ENCODE data around the gene SMARCB1. TPM values are rescaled to one million over a fixed set of nuclear protein-coding genes. Genes with fewer than 3 reads are reported as not detected.

The SMARCB1 gene
- total RNA-seq (147 and 162 TPM in 2 replicates), polyA plus RNA-seq (170 and 175 TPM in 2 replicates)

DNA sequence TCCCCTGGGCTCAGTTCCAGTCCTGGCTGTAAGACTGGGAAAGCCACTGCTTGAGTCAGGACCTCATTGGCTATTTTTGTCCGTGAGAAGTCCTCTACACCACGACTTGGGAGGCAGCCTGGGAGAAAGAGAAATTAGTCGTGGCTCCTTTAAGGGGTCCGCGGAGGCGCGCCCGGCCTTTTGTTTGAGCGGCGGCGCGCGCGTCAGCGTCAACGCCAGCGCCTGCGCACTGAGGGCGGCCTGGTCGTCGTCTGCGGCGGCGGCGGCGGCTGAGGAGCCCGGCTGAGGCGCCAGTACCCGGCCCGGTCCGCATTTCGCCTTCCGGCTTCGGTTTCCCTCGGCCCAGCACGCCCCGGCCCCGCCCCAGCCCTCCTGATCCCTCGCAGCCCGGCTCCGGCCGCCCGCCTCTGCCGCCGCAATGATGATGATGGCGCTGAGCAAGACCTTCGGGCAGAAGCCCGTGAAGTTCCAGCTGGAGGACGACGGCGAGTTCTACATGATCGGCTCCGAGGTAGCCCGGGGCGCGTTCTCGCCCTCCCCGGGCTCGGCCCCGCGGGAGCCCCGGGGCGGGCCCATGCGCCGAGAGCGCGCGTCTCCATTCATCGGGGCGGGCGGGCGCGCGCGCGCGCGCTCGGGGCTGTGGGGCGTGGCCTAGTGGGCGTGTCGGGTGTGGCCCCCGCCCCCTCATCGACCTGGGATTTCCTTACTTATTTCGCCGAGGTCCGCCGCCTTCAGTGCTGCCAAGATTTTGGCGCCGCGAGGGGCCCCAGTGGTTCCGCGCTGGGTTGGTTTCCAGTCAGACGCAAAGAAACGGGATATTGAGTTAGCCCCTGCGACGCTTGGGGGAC is at the start of gene SMARCB1:
Gene SMARCB1, plus strand, starts transcription at position 215 of the 848 bp plus-strand sequence. Its CDS starts 204 bp downstream, at position 419.
- TF ChIP-seq, protein P1, sequence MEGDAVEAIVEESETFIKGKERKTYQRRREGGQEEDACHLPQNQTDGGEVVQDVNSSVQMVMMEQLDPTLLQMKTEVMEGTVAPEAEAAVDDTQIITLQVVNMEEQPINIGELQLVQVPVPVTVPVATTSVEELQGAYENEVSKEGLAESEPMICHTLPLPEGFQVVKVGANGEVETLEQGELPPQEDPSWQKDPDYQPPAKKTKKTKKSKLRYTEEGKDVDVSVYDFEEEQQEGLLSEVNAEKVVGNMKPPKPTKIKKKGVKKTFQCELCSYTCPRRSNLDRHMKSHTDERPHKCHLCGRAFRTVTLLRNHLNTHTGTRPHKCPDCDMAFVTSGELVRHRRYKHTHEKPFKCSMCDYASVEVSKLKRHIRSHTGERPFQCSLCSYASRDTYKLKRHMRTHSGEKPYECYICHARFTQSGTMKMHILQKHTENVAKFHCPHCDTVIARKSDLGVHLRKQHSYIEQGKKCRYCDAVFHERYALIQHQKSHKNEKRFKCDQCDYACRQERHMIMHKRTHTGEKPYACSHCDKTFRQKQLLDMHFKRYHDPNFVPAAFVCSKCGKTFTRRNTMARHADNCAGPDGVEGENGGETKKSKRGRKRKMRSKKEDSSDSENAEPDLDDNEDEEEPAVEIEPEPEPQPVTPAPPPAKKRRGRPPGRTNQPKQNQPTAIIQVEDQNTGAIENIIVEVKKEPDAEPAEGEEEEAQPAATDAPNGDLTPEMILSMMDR (IDR thresholded peaks at IDR 0.05; ENCODE audit: low read depth, low read length), result no peak
- Histone ChIP-seq H3K4me1 (ENCODE audit: low read depth) (peaks cover 29% of the 10 kb centered on the region), H3K4me3 (peak within 1 kb of the TSS; percentile 79)

DNA sequence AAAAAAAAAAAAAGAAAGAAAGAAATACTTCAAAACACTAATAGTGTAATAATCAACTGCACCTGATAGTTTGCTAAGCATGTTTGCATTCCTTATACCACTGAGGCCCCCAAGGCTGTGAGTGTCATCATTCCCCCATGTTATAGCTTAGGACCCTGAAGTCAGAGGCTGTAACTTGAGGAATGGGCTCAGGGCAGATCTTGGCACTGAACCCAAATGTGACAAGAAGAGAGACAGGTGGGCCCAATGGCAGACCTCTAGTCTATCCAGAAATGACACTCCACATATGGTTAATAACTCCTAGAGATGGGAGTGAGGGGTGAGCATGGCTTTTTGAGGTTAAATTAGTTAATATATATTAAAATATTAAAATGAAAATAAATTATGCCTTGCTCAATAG is 49.1 kb upstream of the SMARCB1 start:
- no peaks in the 10 kb centered on the region for H3K36me3 ChIP-seq
- no peaks in the 10 kb centered on the region for H3K4me1 ChIP-seq (ENCODE audit: low read depth)
- no peak for DNase-seq (ENCODE audit: low read depth in 1 of 2, low spot score in 1 of 2)
- H3K9me3 ChIP-seq (ENCODE audit: low read depth), result no peaks in the 10 kb centered on the region
- no peak overlapping the region for H3K27ac ChIP-seq
- no peaks in the 10 kb centered on the region for H3K27me3 ChIP-seq
- TF ChIP-seq, protein P1 (IDR thresholded peaks at IDR 0.05; ENCODE audit: low read depth, low read length), result no peak
- H3K4me3 ChIP-seq, result no peak overlapping the region

More for the DNA sequence above, at the start of gene SMARCB1:
- Histone ChIP-seq H3K9me3 (ENCODE audit: low read depth) (no peaks in the 10 kb centered on the region), H3K27ac (peak within 1 kb of the TSS; percentile 99), H3K27me3 (no peaks in the 10 kb centered on the region), H3K36me3 (peaks cover 5% of the 10 kb centered on the region)
- peak; percentile 94 to 97 for DNase-seq (ENCODE audit: low read depth in 1 of 2, low spot score in 1 of 2)

- peaks cover 15% of the 10 kb centered on the region for H3K36me3 ChIP-seq
- no peaks in the 10 kb centered on the region for H3K4me1 ChIP-seq (ENCODE audit: low read depth)
- H3K27ac ChIP-seq, result no peak overlapping the region
- no peaks in the 10 kb centered on the region for H3K9me3 ChIP-seq (ENCODE audit: low read depth)
- no peaks in the 10 kb centered on the region for H3K27me3 ChIP-seq
- TF ChIP-seq, protein P1 (IDR thresholded peaks at IDR 0.05; ENCODE audit: low read depth, low read length), result no peak
- H3K4me3 ChIP-seq, result no peak overlapping the region
- DNase-seq (ENCODE audit: low read depth in 1 of 2, low spot score in 1 of 2), result no peak
Observed at GRCh38 chr22:23742505-23743264, 44.1 kb upstream of the SMARCB1 start.

DNA sequence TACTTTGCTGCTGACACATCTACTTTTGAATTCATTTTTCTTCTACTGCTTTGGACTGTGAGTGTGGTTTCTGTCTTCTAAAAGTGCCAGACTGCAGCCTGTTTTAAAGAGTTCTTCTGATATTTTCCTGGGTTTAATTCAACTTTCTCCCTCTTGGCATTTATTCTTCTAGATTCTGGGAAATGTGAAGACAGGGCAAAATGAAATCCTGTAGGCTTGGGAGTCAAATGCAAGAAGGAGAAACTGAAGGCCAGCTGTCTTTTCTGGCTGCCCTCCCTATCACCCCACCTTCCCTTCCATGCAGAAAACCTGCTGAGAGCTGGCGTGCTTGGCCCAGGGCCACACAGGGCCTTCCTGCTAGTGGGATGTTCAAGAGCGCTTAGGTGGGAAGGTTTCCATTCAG is 43.5 kb upstream of the SMARCB1 start:
- TF ChIP-seq, protein P1 (IDR thresholded peaks at IDR 0.05; ENCODE audit: low read depth, low read length), result no peak
- DNase-seq (ENCODE audit: low read depth in 1 of 2, low spot score in 1 of 2), result peak in 1 of 2 donors; percentile 27
- H3K36me3 ChIP-seq, result peaks cover 15% of the 10 kb centered on the region
- no peaks in the 10 kb centered on the region for H3K9me3 ChIP-seq (ENCODE audit: low read depth)
- H3K4me3 ChIP-seq, result no peak overlapping the region
- H3K27me3 ChIP-seq, result no peaks in the 10 kb centered on the region
- no peaks in the 10 kb centered on the region for H3K4me1 ChIP-seq (ENCODE audit: low read depth)
- H3K27ac ChIP-seq, result no peak overlapping the region

- peaks cover 15% of the 10 kb centered on the region for H3K36me3 ChIP-seq
Observed at GRCh38 chr22:23744001-23744400, 42.8 kb upstream of the SMARCB1 start.

More at GRCh38 chr22:23744001-23744400, 42.8 kb upstream of the SMARCB1 start:
- TF ChIP-seq, protein P1 (IDR thresholded peaks at IDR 0.05; ENCODE audit: low read depth, low read length), result no peak
- Histone ChIP-seq H3K9me3 (ENCODE audit: low read depth) (no peaks in the 10 kb centered on the region), H3K27ac (no peak overlapping the region), H3K4me1 (ENCODE audit: low read depth) (no peaks in the 10 kb centered on the region), H3K4me3 (no peak overlapping the region), H3K27me3 (no peaks in the 10 kb centered on the region)
- no peak for DNase-seq (ENCODE audit: low read depth in 1 of 2, low spot score in 1 of 2)
